Measurements from ENCODE around the gene TRAPPC10.
"Not testable (repeated sequence)": the region's sequence is repeated elsewhere in the genome, so short reads cannot be mapped to it uniquely, and the experiment has no call there.

TRAPPC10 gene

GRCh38 chr21:44090325-44090724 is 78.2 kb downstream of the TRAPPC10 start:
- peak; percentile 66 for DNase-seq

- DNase-seq, result no peak
Observed at GRCh38 chr21:44092211-44092610, 80.1 kb downstream of the TRAPPC10 start.

GRCh38 chr21:44093761-44094160 is 81.7 kb downstream of the TRAPPC10 start:
- no peak for DNase-seq

- no peak for DNase-seq
Observed at GRCh38 chr21:44094832-44095231, 82.7 kb downstream of the TRAPPC10 start.

- not testable (repeated sequence) for DNase-seq
Observed at GRCh38 chr21:44098507-44098906, 86.4 kb downstream of the TRAPPC10 start.

- DNase-seq, result not testable (repeated sequence)
Observed at GRCh38 chr21:44098964-44099363, 86.9 kb downstream of the TRAPPC10 start.

GRCh38 chr21:44107026-44107501 is 95.0 kb downstream of the TRAPPC10 start, which contains the start of gene PWP2:
TSS of gene PWP2 (plus strand) at chr21:44107399. CDS start at chr21:44107417, 18 bp downstream.
- peak; percentile 69 for DNase-seq

- not testable (repeated sequence) for DNase-seq
Observed at GRCh38 chr21:44107589-44107988, 95.5 kb downstream of the TRAPPC10 start.

- not testable (repeated sequence) for DNase-seq
Observed at GRCh38 chr21:44113702-44114371, 101.7 kb downstream of the TRAPPC10 start.

- DNase-seq, result not testable (repeated sequence)
Observed at GRCh38 chr21:44122131-44122530, 110.0 kb downstream of the TRAPPC10 start.

- DNase-seq, result not testable (repeated sequence)
Observed at GRCh38 chr21:44127827-44128226, 115.7 kb downstream of the TRAPPC10 start.

GRCh38 chr21:44133715-44134057 is 121.6 kb downstream of the TRAPPC10 start:
- DNase-seq, result not testable (repeated sequence)

- DNase-seq, result not testable (repeated sequence)
Observed at GRCh38 chr21:44134732-44135131, 122.6 kb downstream of the TRAPPC10 start.

- DNase-seq, result peak; percentile 63
Observed at GRCh38 chr21:44138039-44138438, 125.9 kb downstream of the TRAPPC10 start.

GRCh38 chr21:44139787-44140551 is 127.9 kb downstream of the TRAPPC10 start:
- DNase-seq, result not testable (repeated sequence)

GRCh38 chr21:44140552-44140932 is 128.4 kb downstream of the TRAPPC10 start:
- DNase-seq, result not testable (repeated sequence)

- DNase-seq, result not testable (repeated sequence)
Observed at GRCh38 chr21:44142470-44142869, 130.4 kb downstream of the TRAPPC10 start.

GRCh38 chr21:44143380-44143779 is 131.3 kb downstream of the TRAPPC10 start:
- peak; percentile 78 for DNase-seq

GRCh38 chr21:44143996-44144395 is 131.9 kb downstream of the TRAPPC10 start:
- not testable (repeated sequence) for DNase-seq

GRCh38 chr21:44144784-44145602 is 132.9 kb downstream of the TRAPPC10 start:
- DNase-seq, result not testable (repeated sequence)

- DNase-seq, result not testable (repeated sequence)
Observed at GRCh38 chr21:44145616-44146015, 133.5 kb downstream of the TRAPPC10 start.

- not testable (repeated sequence) for DNase-seq
Observed at GRCh38 chr21:44147108-44147507, 135.0 kb downstream of the TRAPPC10 start.

GRCh38 chr21:44150255-44150654 is 138.1 kb downstream of the TRAPPC10 start:
- DNase-seq, result not testable (repeated sequence)

Measured in CD4-positive, alpha-beta T cell treated with Interleukin-15 for 1 hour (primary cell).